ENCODE data around the gene PLAAT1. TPM values are rescaled to one million over a fixed set of nuclear protein-coding genes. Genes with fewer than 3 reads are reported as not detected.

The PLAAT1 gene
- total RNA-seq, 4 donors from 2014 or later = 5.9 to 15.0 (median 10.6) TPM

DNA sequence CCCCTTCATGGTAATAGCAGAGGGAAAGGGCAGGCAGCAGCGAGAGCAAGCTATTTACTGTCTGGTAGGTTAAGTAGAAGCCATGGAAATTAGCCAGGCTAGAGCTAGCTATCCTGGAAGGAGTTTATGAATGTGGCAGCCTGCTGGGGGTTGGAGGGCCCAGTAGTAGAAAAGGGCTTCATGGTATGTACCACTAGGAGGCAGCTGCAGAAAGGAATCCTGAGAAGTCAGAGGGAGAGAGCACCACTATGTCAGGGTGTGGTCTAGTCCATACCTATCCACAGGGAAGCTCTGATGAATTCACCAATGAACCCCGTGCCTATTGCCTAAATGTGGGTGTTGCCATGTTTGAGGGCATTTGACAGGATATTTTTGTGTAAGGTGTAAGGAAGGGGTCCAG lies 55.0 kb downstream of the PLAAT1 start:
- no peak overlapping the region for H3K27ac ChIP-seq
- H3K36me3 ChIP-seq = no peaks in the 10 kb centered on the region
- H3K4me1 ChIP-seq = no peaks in the 10 kb centered on the region
- no peak for DNase-seq
- no peak for TF ChIP-seq POLR2A (IDR thresholded peaks at IDR 0.05)
- TF ChIP-seq, protein P1, sequence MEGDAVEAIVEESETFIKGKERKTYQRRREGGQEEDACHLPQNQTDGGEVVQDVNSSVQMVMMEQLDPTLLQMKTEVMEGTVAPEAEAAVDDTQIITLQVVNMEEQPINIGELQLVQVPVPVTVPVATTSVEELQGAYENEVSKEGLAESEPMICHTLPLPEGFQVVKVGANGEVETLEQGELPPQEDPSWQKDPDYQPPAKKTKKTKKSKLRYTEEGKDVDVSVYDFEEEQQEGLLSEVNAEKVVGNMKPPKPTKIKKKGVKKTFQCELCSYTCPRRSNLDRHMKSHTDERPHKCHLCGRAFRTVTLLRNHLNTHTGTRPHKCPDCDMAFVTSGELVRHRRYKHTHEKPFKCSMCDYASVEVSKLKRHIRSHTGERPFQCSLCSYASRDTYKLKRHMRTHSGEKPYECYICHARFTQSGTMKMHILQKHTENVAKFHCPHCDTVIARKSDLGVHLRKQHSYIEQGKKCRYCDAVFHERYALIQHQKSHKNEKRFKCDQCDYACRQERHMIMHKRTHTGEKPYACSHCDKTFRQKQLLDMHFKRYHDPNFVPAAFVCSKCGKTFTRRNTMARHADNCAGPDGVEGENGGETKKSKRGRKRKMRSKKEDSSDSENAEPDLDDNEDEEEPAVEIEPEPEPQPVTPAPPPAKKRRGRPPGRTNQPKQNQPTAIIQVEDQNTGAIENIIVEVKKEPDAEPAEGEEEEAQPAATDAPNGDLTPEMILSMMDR (IDR thresholded peaks at IDR 0.05) = no peak
- no peak overlapping the region for H3K4me3 ChIP-seq (replicated peaks in 1 of 3)
- H3K27me3 ChIP-seq = no peaks in the 10 kb centered on the region
- H3K9me3 ChIP-seq = no peaks in the 10 kb centered on the region
- 83% methylated on average over 2 of the region's 2 CpGs for WGBS, 2 donors
- intact Hi-C loops (cut with DNase I) = no loop called here

DNA sequence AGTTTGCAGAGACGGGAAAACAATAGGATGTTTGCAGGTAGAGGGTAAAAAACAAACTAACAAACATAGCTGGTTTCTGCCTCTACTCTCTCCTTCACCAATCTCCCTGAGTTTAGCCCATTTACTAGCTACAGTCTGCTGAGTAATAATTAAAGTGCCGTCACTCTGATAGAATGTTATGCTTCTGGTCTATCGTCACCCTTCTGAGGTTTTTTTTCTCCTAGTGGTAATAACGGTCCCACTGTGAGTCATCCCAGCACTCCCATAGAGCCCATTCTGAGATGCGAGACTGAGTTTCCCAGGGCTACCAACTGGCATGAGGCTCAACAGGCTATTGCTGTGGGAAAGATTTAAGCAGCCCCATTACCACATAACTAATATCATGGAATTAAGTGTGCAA lies 56.4 kb downstream of the PLAAT1 start:
- Histone ChIP-seq H3K36me3 (no peaks in the 10 kb centered on the region), H3K27ac (no peak overlapping the region), H3K9me3 (no peaks in the 10 kb centered on the region), H3K4me1 (no peaks in the 10 kb centered on the region), H3K4me3 (replicated peaks in 1 of 3) (no peak overlapping the region), H3K27me3 (no peaks in the 10 kb centered on the region)
- TF ChIP-seq, protein P1 (IDR thresholded peaks at IDR 0.05) = no peak
- no peak for TF ChIP-seq POLR2A (IDR thresholded peaks at IDR 0.05)
- no peak for DNase-seq
- WGBS, 2 donors = 86 to 89% methylated on average over 5 of the region's 5 CpGs
- intact Hi-C loops (cut with DNase I) = no loop called here

DNA sequence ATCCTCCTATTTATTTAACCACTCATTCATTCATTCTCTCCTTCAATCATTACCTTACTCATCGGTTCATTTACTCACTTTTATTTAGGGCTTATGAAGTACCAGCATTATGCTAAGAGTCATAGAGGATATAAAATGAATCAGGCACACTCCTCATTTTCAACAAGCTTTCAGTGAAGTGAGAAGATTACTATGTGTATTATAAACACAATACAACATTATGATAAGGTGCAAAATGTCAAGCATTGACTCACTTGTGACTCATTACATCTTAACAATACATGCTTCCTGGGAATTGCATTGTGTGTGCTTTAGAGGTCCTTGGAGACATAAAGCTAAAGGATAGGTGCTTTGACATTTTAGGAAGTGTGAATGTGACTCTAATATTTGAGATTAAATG lies 60.4 kb downstream of the PLAAT1 start:
- 93 to 96% methylated on average over 1 of the region's 1 CpG for WGBS, 2 donors
- TF ChIP-seq, protein P1 (IDR thresholded peaks at IDR 0.05) = no peak
- TF ChIP-seq POLR2A (IDR thresholded peaks at IDR 0.05) = no peak
- no peaks in the 10 kb centered on the region for H3K36me3 ChIP-seq
- H3K4me1 ChIP-seq = no peaks in the 10 kb centered on the region
- DNase-seq = no peak
- H3K27ac ChIP-seq = no peak overlapping the region
- intact Hi-C loops (cut with DNase I) = no loop called here
- no peaks in the 10 kb centered on the region for H3K27me3 ChIP-seq
- no peaks in the 10 kb centered on the region for H3K9me3 ChIP-seq
- no peak overlapping the region for H3K4me3 ChIP-seq (replicated peaks in 1 of 3)

DNA sequence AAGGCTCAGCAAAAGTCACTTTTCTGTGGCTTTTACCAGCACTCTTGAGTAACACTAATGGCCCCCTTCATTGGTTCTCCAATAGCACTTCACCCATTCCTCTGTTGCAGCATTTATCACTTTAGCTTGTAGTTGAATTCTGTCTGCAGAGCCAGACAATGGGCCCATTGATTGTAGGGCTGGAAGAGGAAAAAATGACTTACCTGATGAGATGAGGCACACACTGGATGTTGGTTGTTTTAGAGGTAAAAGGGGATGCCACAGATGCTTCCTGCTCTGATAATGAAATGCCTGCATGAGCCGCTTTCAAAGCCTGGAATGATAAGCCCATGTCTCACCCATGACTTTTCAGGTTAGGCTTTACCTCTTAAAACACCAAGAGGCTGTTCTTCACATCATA lies 64.3 kb downstream of the PLAAT1 start:
- TF ChIP-seq, protein P1 (IDR thresholded peaks at IDR 0.05) = no peak
- no peak for TF ChIP-seq POLR2A (IDR thresholded peaks at IDR 0.05)
- H3K27ac ChIP-seq = no peak overlapping the region
- no peaks in the 10 kb centered on the region for H3K4me1 ChIP-seq
- no peaks in the 10 kb centered on the region for H3K9me3 ChIP-seq
- no peak for DNase-seq
- intact Hi-C loops (cut with DNase I) = no loop called here
- WGBS, 2 donors = 86 to 88% methylated on average over 1 of the region's 1 CpG
- no peaks in the 10 kb centered on the region for H3K27me3 ChIP-seq
- H3K36me3 ChIP-seq = no peaks in the 10 kb centered on the region
- no peak overlapping the region for H3K4me3 ChIP-seq (replicated peaks in 1 of 3)

DNA sequence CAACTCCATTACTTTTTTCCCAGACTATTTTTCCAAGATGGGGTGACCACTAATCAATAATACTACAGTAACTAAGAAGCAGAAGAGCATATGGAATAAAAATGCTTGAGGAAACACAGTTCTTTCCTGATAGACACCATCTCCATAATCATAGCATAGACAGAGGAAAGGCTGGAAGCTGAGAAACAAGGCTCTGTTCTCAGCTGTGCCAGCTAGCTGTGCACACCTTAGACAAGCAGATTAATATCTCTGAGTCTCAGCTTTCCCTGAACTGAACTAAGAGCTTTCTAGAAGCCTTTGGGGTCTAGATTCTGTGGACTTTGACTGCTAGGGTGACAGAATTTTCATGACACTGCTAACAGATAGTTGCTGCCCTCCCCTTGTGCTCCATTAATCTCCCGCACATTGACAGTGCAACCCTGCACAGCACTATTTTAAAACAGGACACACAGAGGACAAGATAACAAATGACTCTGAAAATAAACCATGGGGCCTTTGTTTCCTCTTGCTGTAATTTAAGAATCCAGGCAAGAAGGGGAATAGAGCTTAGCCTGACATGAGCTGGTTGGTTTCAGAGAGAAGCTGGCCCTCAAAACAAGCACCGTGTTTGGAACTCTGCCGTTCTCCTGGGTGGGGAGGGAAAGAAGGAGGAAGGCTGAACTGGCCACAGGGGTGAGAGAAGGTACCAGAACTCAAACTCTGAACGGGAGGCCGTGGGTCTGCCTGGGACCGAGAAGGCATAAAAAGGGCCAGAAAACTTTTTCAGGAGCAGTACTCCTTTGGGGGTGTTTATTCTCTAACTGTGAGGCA lies 70.1 kb downstream of the PLAAT1 start:
- no peak for TF ChIP-seq POLR2A (IDR thresholded peaks at IDR 0.05)
- TF ChIP-seq, protein P1 (IDR thresholded peaks at IDR 0.05) = no peak
- Histone ChIP-seq H3K4me3 (replicated peaks in 1 of 3) (no peak overlapping the region), H3K36me3 (no peaks in the 10 kb centered on the region), H3K27ac (no peak overlapping the region), H3K4me1 (peaks cover 0 to 7% of the 10 kb centered on the region in 2 donors), H3K9me3 (no peaks in the 10 kb centered on the region), H3K27me3 (no peaks in the 10 kb centered on the region)
- no peak for DNase-seq
- intact Hi-C loops (cut with DNase I) = no loop called here
- 54 to 61% methylated on average over 6 of the region's 6 CpGs for WGBS, 2 donors

Data from thyroid gland (tissue), 4 donors.